ENCODE results near the gene MED17. TPM values are rescaled to one million over a fixed set of nuclear protein-coding genes. Genes with fewer than 3 reads are reported as not detected.

The MED17 gene
- total and polyA plus RNA-seq, 10 of the 15 experiments (the other 5 are each of a cell fraction or from before 2014, with no cell fraction given), result 7.3 to 38.7 (median 28.3) TPM

GRCh38 chr11:93735627-93736026 lies 48.5 kb upstream of the MED17 start:
- BruUV-seq (replicated peaks), result no TSS peak
- in situ Hi-C loops (cut with MboI), result no loop called here
- SMC1A ChIA-PET (ENCODE audit: uncharacterized antibody, unreplicated experiment), result interaction anchor here (0.7 to 7.8 kb wide), 9 partner anchors 9 to 60 kb away, joined by 3 to 74 read pairs (median 4); partner anchors contain the start of gene MED17

More at GRCh38 chr11:93735627-93736026, 48.5 kb upstream of the MED17 start:
- no peaks in the 10 kb centered on the region for H4K20me1 ChIP-seq (ENCODE audit: control insufficient read depth, insufficient read depth)
- no peaks in the 10 kb centered on the region for H3K27me3 ChIP-seq (replicated peaks in 1 of 2; ENCODE audit: control insufficient read depth in 2 of 2, insufficient read depth in 2 of 2, low read length in 1 of 2)
- RAD21 ChIA-PET (ENCODE audit: unreplicated experiment), result interaction anchor here (1.1 to 4.5 kb wide), 2 partner anchors 9 to 48 kb away, joined by 4 to 15 read pairs; partner anchors contain the start of gene MED17
- intact Hi-C loops (cut with micrococcal nuclease; ENCODE audit: unreplicated experiment), result no loop called here
- DNase-seq (ENCODE audit: low read depth, low spot score) (no peak), ATAC-seq (no peak), FAIRE-seq (no peak)
- no peak overlapping the region for H2AFZ ChIP-seq (ENCODE audit: control insufficient read depth, low read depth, low read length)
- 6% methylated on average over 1 of the region's 1 CpG for WGBS (ENCODE audit: insufficient coverage, insufficient replicate concordance, low lambda C conversion rate, missing lambda C conversion rate)
- H3K79me2 ChIP-seq (ENCODE audit: control insufficient read depth, insufficient read depth, low read length), result peaks cover 76% of the 10 kb centered on the region
- no peaks in the 10 kb centered on the region; the same call in none of the 2 replicates for H3K4me1 ChIP-seq (ENCODE audit: control insufficient read depth, insufficient read depth, low read length)
- TF ChIP-seq CTCF (IDR thresholded peaks at IDR 0.05 in 2 of 3, conservative IDR thresholded peaks at IDR 0.05 in 1 of 3; ENCODE audit: control insufficient read depth in 2 of 3, extremely low read depth in 1 of 3, insufficient read depth in 1 of 3, low read depth in 3 of 3, low read length in 3 of 3), result no peak
- no peak for TF ChIP-seq CEBPB (IDR thresholded peaks at IDR 0.05; ENCODE audit: borderline replicate concordance in 1 of 2, low read depth in 2 of 2, low read length in 2 of 2)
- 0 out of 2 replicates have a peak, but pooled peaks have one; percentile 3 for TF ChIP-seq POLR2AphosphoS5 (IDR thresholded peaks at IDR 0.05; ENCODE audit: low read length)
- H3K9me3 ChIP-seq (replicated peaks; ENCODE audit: control insufficient read depth, insufficient read depth, low read length), result no peaks in the 10 kb centered on the region
- no peak overlapping the region for H3K4me2 ChIP-seq (ENCODE audit: control insufficient read depth, insufficient read depth)
- CTCF ChIA-PET, result interaction anchor here (0.5 to 1.8 kb wide), 3 partner anchors 10 to 785 kb away, joined by 3 to 5 read pairs (median 4); partner anchors contain the start of gene MED17
- no peak overlapping the region for H3K27ac ChIP-seq (ENCODE audit: control insufficient read depth, insufficient read depth)
- peaks cover 9 to 37% of the 10 kb centered on the region in 2 experiments for H3K36me3 ChIP-seq (ENCODE audit: control insufficient read depth in 2 of 2, insufficient read depth in 2 of 2, low read length in 1 of 2)
- POLR2A ChIA-PET, result interaction anchor here (1.0 to 1.4 kb wide), 3 partner anchors 11 to 74 kb away, joined by 3 to 4 read pairs (median 3); partner anchors contain the start of gene CEP295
- H3K9ac ChIP-seq (ENCODE audit: control insufficient read depth, insufficient read depth, low read length), result no peak overlapping the region
- peak overlapping the region; percentile 76 for H3K4me3 ChIP-seq

Measured in GM12878 (cell line).